Measurements from ENCODE around the gene CADPS2. TPM values are rescaled to one million over a fixed set of nuclear protein-coding genes. Genes with fewer than 3 reads are reported as not detected.

The CADPS2 gene
- total RNA-seq, 2 donors from 2014 or later = 4.3 to 11.7 TPM

DNA sequence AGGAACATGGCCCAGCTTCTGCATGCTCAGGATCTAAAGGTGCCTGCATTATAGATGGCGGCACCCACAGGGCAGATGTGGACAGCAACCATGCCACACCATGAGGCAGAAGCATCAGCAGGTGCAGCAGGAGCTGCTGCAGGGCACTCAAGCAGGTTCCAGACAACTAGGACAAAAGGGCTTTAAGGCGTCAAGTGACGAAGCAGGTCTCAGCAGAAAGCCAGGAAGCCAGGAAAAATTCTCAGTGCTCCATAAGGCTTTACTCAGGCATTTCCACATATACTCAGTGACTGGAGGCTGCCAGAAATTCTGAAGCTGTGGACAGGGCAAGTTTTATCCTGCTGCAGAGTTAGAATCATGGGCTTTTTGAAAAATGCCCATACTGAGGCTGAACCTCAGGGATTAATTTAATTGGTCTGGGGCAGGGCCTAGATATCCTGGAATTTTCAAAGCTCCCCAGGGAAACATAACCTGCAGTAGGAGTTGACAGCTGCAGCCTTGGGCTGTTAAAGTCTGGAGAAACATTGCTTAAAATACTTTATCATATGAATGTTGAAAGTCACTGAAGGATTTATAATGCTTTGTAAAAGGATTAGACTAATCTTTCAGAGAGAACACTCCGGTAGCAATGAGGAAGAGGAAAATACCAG, 115.4 kb downstream of the CADPS2 start:
- Mint-ChIP-seq H3K27ac (no peak overlapping the region), H3K4me3 (no peak overlapping the region), H3K9me3 (peaks cover 2% of the 10 kb centered on the region), H3K27me3 (ENCODE audit: insufficient read depth) (no peaks in the 10 kb centered on the region), H3K4me1 (peaks cover 12% of the 10 kb centered on the region), H3K36me3 (ENCODE audit: low read depth) (peaks cover 4% of the 10 kb centered on the region)
- no peak for DNase-seq
- TF ChIP-seq, protein P1, sequence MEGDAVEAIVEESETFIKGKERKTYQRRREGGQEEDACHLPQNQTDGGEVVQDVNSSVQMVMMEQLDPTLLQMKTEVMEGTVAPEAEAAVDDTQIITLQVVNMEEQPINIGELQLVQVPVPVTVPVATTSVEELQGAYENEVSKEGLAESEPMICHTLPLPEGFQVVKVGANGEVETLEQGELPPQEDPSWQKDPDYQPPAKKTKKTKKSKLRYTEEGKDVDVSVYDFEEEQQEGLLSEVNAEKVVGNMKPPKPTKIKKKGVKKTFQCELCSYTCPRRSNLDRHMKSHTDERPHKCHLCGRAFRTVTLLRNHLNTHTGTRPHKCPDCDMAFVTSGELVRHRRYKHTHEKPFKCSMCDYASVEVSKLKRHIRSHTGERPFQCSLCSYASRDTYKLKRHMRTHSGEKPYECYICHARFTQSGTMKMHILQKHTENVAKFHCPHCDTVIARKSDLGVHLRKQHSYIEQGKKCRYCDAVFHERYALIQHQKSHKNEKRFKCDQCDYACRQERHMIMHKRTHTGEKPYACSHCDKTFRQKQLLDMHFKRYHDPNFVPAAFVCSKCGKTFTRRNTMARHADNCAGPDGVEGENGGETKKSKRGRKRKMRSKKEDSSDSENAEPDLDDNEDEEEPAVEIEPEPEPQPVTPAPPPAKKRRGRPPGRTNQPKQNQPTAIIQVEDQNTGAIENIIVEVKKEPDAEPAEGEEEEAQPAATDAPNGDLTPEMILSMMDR (conservative IDR thresholded peaks at IDR 0.05) = no peak
- no peaks in the 10 kb centered on the region for H3K27me3 ChIP-seq (ENCODE audit: control insufficient read depth, insufficient read depth, low read length, poor library complexity, severe bottlenecking)
- no peaks in the 10 kb centered on the region for H3K9me3 ChIP-seq (ENCODE audit: control insufficient read depth, low read length)
- 84 to 90% methylated on average over 2 to 4 of the region's 4 CpGs for WGBS, 2 experiments (ENCODE audit: insufficient coverage in 1 of 2, insufficient read length in 1 of 2)
- H3K27ac ChIP-seq (ENCODE audit: low read depth, low read length) = no peak overlapping the region
- no peaks in the 10 kb centered on the region for H3K36me3 ChIP-seq (ENCODE audit: control insufficient read depth, insufficient read depth, low read length)
- H3K9ac ChIP-seq (ENCODE audit: extremely low read depth, low read length, poor library complexity, severe bottlenecking) = no peak overlapping the region
- peaks cover 4% of the 10 kb centered on the region for H3K4me1 ChIP-seq (ENCODE audit: control insufficient read depth, insufficient read depth, low read length)
- no peak overlapping the region for H3K4me3 ChIP-seq (ENCODE audit: low read length)

DNA sequence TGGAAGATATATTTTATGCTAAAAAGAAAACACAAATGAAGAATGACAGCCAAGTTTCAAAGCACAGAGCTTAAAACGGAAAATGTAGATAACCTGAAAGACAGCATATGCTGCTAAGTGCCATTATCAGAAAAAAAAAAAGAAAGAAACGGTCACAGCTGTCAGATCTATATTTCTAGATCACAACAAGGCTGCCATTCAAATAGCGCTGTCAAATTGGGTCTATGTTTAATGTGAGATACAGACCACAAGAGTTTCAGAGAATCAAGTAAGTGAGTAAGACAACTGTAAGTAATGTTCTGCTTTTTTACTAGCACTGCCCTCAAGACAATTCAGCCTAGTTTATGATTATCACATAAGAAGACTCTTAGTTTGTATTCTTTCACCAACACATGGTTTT, 117.4 kb downstream of the CADPS2 start:
- no peaks in the 10 kb centered on the region for H3K36me3 ChIP-seq (ENCODE audit: control insufficient read depth, insufficient read depth, low read length)
- no peak for DNase-seq
- no peaks in the 10 kb centered on the region for H3K27me3 Mint-ChIP-seq (ENCODE audit: insufficient read depth)
- TF ChIP-seq, protein P1 (conservative IDR thresholded peaks at IDR 0.05) = no peak
- no peak overlapping the region for H3K9ac ChIP-seq (ENCODE audit: extremely low read depth, low read length, poor library complexity, severe bottlenecking)
- peaks cover 4% of the 10 kb centered on the region for H3K4me1 ChIP-seq (ENCODE audit: control insufficient read depth, insufficient read depth, low read length)
- H3K4me3 ChIP-seq (ENCODE audit: low read length) = no peak overlapping the region
- H3K9me3 ChIP-seq (ENCODE audit: control insufficient read depth, low read length) = no peaks in the 10 kb centered on the region
- H3K27me3 ChIP-seq (ENCODE audit: control insufficient read depth, insufficient read depth, low read length, poor library complexity, severe bottlenecking) = no peaks in the 10 kb centered on the region
- H3K4me3 Mint-ChIP-seq = no peak overlapping the region
- H3K9me3 Mint-ChIP-seq = no peaks in the 10 kb centered on the region
- no peaks in the 10 kb centered on the region for H3K36me3 Mint-ChIP-seq (ENCODE audit: low read depth)
- H3K27ac ChIP-seq (ENCODE audit: low read depth, low read length) = no peak overlapping the region
- 82 to 91% methylated on average over 2 to 3 of the region's 3 CpGs for WGBS, 2 experiments (ENCODE audit: insufficient coverage in 1 of 2, insufficient read length in 1 of 2)
- H3K4me1 Mint-ChIP-seq = peaks cover 12% of the 10 kb centered on the region
- no peak overlapping the region for H3K27ac Mint-ChIP-seq

DNA sequence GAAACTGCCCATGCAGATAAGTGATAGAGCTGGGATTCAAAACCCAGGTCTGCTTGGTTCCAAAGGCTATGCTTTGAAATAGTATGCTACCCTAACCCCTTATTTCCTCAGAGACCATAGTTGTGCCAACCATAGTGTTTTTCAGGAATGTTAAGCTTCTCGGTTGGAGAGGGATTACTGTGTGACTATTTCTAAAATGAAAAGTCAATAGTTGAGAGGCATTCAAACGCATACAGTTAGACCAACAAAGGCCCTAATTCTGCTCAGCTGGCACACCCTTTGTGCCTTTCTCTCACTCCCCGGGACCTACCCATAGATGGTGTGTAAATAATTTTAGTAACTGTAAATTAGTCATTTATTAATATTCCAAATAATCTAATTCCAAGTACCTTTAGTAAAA, 118.9 kb downstream of the CADPS2 start:
- TF ChIP-seq, protein P1 (conservative IDR thresholded peaks at IDR 0.05) = no peak
- H3K9me3 ChIP-seq (ENCODE audit: control insufficient read depth, low read length) = no peaks in the 10 kb centered on the region
- no peak overlapping the region for H3K4me3 ChIP-seq (ENCODE audit: low read length)
- H3K9ac ChIP-seq (ENCODE audit: extremely low read depth, low read length, poor library complexity, severe bottlenecking) = no peak overlapping the region
- H3K27me3 Mint-ChIP-seq (ENCODE audit: insufficient read depth) = no peaks in the 10 kb centered on the region
- no peaks in the 10 kb centered on the region for H3K9me3 Mint-ChIP-seq
- no peak for DNase-seq
- H3K27ac Mint-ChIP-seq = no peak overlapping the region
- no peak overlapping the region for H3K27ac ChIP-seq (ENCODE audit: low read depth, low read length)
- peaks cover 12% of the 10 kb centered on the region for H3K4me1 Mint-ChIP-seq
- no peaks in the 10 kb centered on the region for H3K27me3 ChIP-seq (ENCODE audit: control insufficient read depth, insufficient read depth, low read length, poor library complexity, severe bottlenecking)
- H3K4me3 Mint-ChIP-seq = no peak overlapping the region
- no peaks in the 10 kb centered on the region for H3K36me3 ChIP-seq (ENCODE audit: control insufficient read depth, insufficient read depth, low read length)
- H3K4me1 ChIP-seq (ENCODE audit: control insufficient read depth, insufficient read depth, low read length) = peaks cover 4% of the 10 kb centered on the region
- H3K36me3 Mint-ChIP-seq (ENCODE audit: low read depth) = no peaks in the 10 kb centered on the region
- 73% methylated on average over 2 of the region's 3 CpGs; no CpG with 5 or more reads in 1 of the 2 experiments for WGBS, 2 experiments (ENCODE audit: insufficient coverage in 1 of 2, insufficient read length in 1 of 2)
